Esophagus squamous epithelium (tissue), 5 donors: ENCODE results near the gene TSPEAR. TPM values are rescaled to one million over a fixed set of nuclear protein-coding genes. Genes with fewer than 3 reads are reported as not detected.

Experiments used
- DNase-seq: peaks from one replicate; lab custom pipeline; 2025; lab: John Stamatoyannopoulos, UW
- H3K27ac ChIP-seq, 4 donors: fragments of 200-600 bp; sonication (generic); one replicate each; pipeline ENCODE4 v1.5.1; 2016 to 2019; ENCODE audit warnings: mild to moderate bottlenecking in 1 of 4
- H3K27me3 ChIP-seq, 4 donors: fragments of 200-600 bp; sonication (generic); 1 replicate in 3 of 4; 2 replicates in 1 of 4; pipeline versions ENCODE4 v1.5.1 to v1.6.0; 2017 to 2021; ENCODE audit warnings: antibody characterized with exemption in 1 of 4
- H3K36me3 ChIP-seq, 3 donors: fragments of 200-600 bp; sonication (generic); one replicate each; pipeline ENCODE4 v1.5.1; 2016 to 2019
- H3K4me1 ChIP-seq, 3 donors: fragments of 200-600 bp; sonication (generic); one replicate each; pipeline ENCODE4 v1.5.1; 2017 to 2019
- H3K4me3 ChIP-seq, 4 donors: fragments of 200-600 bp; sonication (generic); 1 replicate in 3 of 4; 2 replicates in 1 of 4; pipeline ENCODE4 v1.5.1; 2016 to 2019; ENCODE audit warnings: mild to moderate bottlenecking in 2 of 4, moderate library complexity in 1 of 4
- H3K9me3 ChIP-seq, 3 donors: fragments of 200-600 bp; sonication (generic); one replicate each; pipeline ENCODE4 v1.5.1; 2016 to 2019
- CTCF ChIP-seq, 6 experiments: fragments of 450-650 bp in 4 of 6; fragments of 200-600 bp in 2 of 6; sonication (generic) in 2 of 6; IDR thresholded peaks; one replicate each; pipeline ENCODE4 v1.5.1; 2016 to 2019; ENCODE audit warnings: antibody characterized with exemption in 6 of 6, mild to moderate bottlenecking in 4 of 6, moderate library complexity in 4 of 6
- POLR2A ChIP-seq, 4 donors: fragments of 450-650 bp; IDR thresholded peaks; one replicate each; pipeline ENCODE4 v1.6.1; 2017; ENCODE audit warnings: antibody characterized with exemption in 4 of 4, mild to moderate bottlenecking in 4 of 4, moderate library complexity in 3 of 4
- WGBS, 2 donors: methylation state at CpG; one replicate each; pipeline ENCODE4 v1.1.5; 2018; 5-methylcytosine and 5-hydroxymethylcytosine counted together
- intact Hi-C: fragments of 100-400 bp; cut with DNase I; formaldehyde crosslinking; loops from one replicate; pipeline ENCODE4 v1.15.0; 2022
- total RNA-seq, 4 donors: library from RNA; depleted of rRNA; stranded (reverse); fragments of >200 nt; gene quantifications; one replicate each; pipeline ENCODE4 v1.1.0, GENCODE V29; 2016
- donor health status: DM: yes; HTN: yes; CAD: no.

Gene TSPEAR
- total RNA-seq, 4 donors from 2014 or later, result not detected

GRCh38 chr21:44710756-44711326, 531 bp downstream of the TSPEAR start:
- TF ChIP-seq CTCF (IDR thresholded peaks at IDR 0.05) (no peak), POLR2A (IDR thresholded peaks at IDR 0.05) (no peak)
- DNase-seq, result no peak
- H3K36me3 ChIP-seq, result no peaks in the 10 kb centered on the region
- no peak overlapping the region for H3K4me3 ChIP-seq
- intact Hi-C loops, result no loop called here
- H3K4me1 ChIP-seq, result peaks cover 0 to 39% (median 13%) of the 10 kb centered on the region in 3 donors
- peaks cover 9 to 100% (median 41%) of the 10 kb centered on the region in 4 donors for H3K27me3 ChIP-seq
- no peak overlapping the region for H3K27ac ChIP-seq
- H3K9me3 ChIP-seq, result peaks cover 0 to 7% (median 5%) of the 10 kb centered on the region in 3 donors
- WGBS, 2 donors, result 4 to 14% methylated on average over 9 to 13 of the region's 20 CpGs

- Histone ChIP-seq H3K4me1 (peaks cover 0 to 39% (median 13%) of the 10 kb centered on the region in 3 donors), H3K4me3 (no peak overlapping the region), H3K27ac (no peak overlapping the region), H3K27me3 (peaks cover 9 to 100% (median 41%) of the 10 kb centered on the region in 4 donors), H3K9me3 (peaks cover 0 to 7% (median 5%) of the 10 kb centered on the region in 3 donors), H3K36me3 (no peaks in the 10 kb centered on the region)
- DNase-seq, result no peak
- 0% methylated on average over 1 to 13 of the region's 17 CpGs for WGBS, 2 donors
- TF ChIP-seq POLR2A (IDR thresholded peaks at IDR 0.05) (no peak), CTCF (IDR thresholded peaks at IDR 0.05) (no peak)
- intact Hi-C loops, result no loop called here
Observed at GRCh38 chr21:44710294-44710665, 1.1 kb downstream of the TSPEAR start.

- WGBS, 2 donors, result 5 to 12% methylated on average over 11 to 15 of the region's 45 CpGs
- Histone ChIP-seq H3K9me3 (peaks cover 0 to 7% (median 5%) of the 10 kb centered on the region in 3 donors), H3K4me1 (peaks cover 0 to 39% (median 13%) of the 10 kb centered on the region in 3 donors), H3K27ac (no peak overlapping the region), H3K36me3 (no peaks in the 10 kb centered on the region), H3K4me3 (no peak overlapping the region), H3K27me3 (peaks cover 9 to 100% (median 41%) of the 10 kb centered on the region in 4 donors)
- no peak for TF ChIP-seq CTCF (IDR thresholded peaks at IDR 0.05)
- TF ChIP-seq POLR2A (IDR thresholded peaks at IDR 0.05), result no peak
- no peak for DNase-seq
- intact Hi-C loops, result no loop called here
Observed at GRCh38 chr21:44709426-44710293, 1.7 kb downstream of the TSPEAR start.

GRCh38 chr21:44708866-44709425, 2.4 kb downstream of the TSPEAR start:
- Histone ChIP-seq H3K27ac (no peak overlapping the region), H3K36me3 (no peaks in the 10 kb centered on the region), H3K9me3 (peaks cover 0 to 7% (median 5%) of the 10 kb centered on the region in 3 donors), H3K4me1 (peaks cover 0 to 39% (median 13%) of the 10 kb centered on the region in 3 donors), H3K27me3 (peaks cover 9 to 100% (median 44%) of the 10 kb centered on the region in 4 donors), H3K4me3 (no peak overlapping the region)
- intact Hi-C loops, result no loop called here
- no CpG with 5 or more reads among the region's 25 CpGs for WGBS, 2 donors
- TF ChIP-seq POLR2A (IDR thresholded peaks at IDR 0.05), result no peak
- no peak for TF ChIP-seq CTCF (IDR thresholded peaks at IDR 0.05)
- no peak for DNase-seq
